Measurements from ENCODE around the gene STAP2. TPM values are rescaled to one million over a fixed set of nuclear protein-coding genes. Genes with fewer than 3 reads are reported as not detected.

STAP2 gene
- polyA plus RNA-seq, 1 donor (not counting 4 experiments of a cell fraction or from before 2014, with no cell fraction given): 60.0 TPM

DNA sequence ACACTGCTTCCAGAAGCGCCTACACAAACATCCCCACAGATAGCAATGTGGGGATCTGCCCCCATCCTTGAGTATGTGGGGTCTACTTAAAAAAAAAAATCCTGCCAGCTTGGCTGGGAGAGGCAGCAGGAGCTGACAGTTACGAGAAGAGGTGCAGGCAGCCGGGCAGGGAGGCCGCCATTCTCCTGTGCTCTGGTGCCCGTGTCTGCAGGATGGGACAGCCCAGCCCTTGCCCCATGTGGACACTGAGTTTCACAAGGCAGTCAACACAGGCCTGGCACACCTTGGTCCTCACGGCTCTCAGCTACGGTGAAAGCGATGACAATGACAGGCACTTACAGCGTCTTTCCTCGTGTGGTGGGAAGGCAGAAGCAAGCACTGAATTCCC, 28.7 kb upstream of the STAP2 start:
- Histone ChIP-seq H3K4me2 (ENCODE audit: control insufficient read depth, extremely low read depth, insufficient read depth, low read depth, low read length) (no peak overlapping the region), H3K27me3 (ENCODE audit: control insufficient read depth, extremely low read depth, insufficient read depth, low read length) (no peaks in the 10 kb centered on the region), H3K36me3 (ENCODE audit: control insufficient read depth in 2 of 2, extremely low read depth in 1 of 2, insufficient read depth in 2 of 2, low read length in 2 of 2) (peaks cover 28 to 33% of the 10 kb centered on the region in 2 experiments), H3K9me3 (ENCODE audit: control insufficient read depth, low read depth, low read length) (no peaks in the 10 kb centered on the region), H3K27ac (ENCODE audit: control insufficient read depth, insufficient read depth, low read length) (no peak overlapping the region), H4K20me1 (ENCODE audit: control insufficient read depth, extremely low read depth, insufficient read depth, low read length) (no peaks in the 10 kb centered on the region), H2AFZ (ENCODE audit: control insufficient read depth, low read length) (no peak overlapping the region), H3K4me3 (ENCODE audit: control insufficient read depth in 2 of 3, extremely low read depth in 1 of 3, insufficient read depth in 2 of 3, low read depth in 1 of 3, low read length in 3 of 3) (no peak overlapping the region), H3K9me1 (ENCODE audit: control insufficient read depth, extremely low read depth, insufficient read depth, low read length) (no peaks in the 10 kb centered on the region), H3K4me1 (ENCODE audit: control insufficient read depth, extremely low read depth, insufficient read depth, low read length) (peaks cover 24% of the 10 kb centered on the region), H3K9ac (ENCODE audit: control insufficient read depth, extremely low read depth, insufficient read depth, low read length) (no peak overlapping the region), H3K79me2 (ENCODE audit: control insufficient read depth, insufficient read depth, low read length) (peaks cover 39% of the 10 kb centered on the region)
- DNase-seq (ENCODE audit: low read depth, low spot score): no peak
- no peak for TF ChIP-seq EZH2 (IDR thresholded peaks at IDR 0.05; ENCODE audit: low read length)
- TF ChIP-seq, protein P1, sequence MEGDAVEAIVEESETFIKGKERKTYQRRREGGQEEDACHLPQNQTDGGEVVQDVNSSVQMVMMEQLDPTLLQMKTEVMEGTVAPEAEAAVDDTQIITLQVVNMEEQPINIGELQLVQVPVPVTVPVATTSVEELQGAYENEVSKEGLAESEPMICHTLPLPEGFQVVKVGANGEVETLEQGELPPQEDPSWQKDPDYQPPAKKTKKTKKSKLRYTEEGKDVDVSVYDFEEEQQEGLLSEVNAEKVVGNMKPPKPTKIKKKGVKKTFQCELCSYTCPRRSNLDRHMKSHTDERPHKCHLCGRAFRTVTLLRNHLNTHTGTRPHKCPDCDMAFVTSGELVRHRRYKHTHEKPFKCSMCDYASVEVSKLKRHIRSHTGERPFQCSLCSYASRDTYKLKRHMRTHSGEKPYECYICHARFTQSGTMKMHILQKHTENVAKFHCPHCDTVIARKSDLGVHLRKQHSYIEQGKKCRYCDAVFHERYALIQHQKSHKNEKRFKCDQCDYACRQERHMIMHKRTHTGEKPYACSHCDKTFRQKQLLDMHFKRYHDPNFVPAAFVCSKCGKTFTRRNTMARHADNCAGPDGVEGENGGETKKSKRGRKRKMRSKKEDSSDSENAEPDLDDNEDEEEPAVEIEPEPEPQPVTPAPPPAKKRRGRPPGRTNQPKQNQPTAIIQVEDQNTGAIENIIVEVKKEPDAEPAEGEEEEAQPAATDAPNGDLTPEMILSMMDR (optimal IDR thresholded peaks at IDR 0.05 in 1 of 3, IDR thresholded peaks at IDR 0.05 in 1 of 3, conservative IDR thresholded peaks at IDR 0.05 in 1 of 3; ENCODE audit: extremely low read depth in 1 of 3, insufficient read depth in 2 of 3, low read length in 3 of 3): no peak
- dilution Hi-C loops (cut with MboI; ENCODE audit: extremely low pct_ligation_motif_present, low sequenced_read_pairs): no loop called here
- no peak for FAIRE-seq

DNA sequence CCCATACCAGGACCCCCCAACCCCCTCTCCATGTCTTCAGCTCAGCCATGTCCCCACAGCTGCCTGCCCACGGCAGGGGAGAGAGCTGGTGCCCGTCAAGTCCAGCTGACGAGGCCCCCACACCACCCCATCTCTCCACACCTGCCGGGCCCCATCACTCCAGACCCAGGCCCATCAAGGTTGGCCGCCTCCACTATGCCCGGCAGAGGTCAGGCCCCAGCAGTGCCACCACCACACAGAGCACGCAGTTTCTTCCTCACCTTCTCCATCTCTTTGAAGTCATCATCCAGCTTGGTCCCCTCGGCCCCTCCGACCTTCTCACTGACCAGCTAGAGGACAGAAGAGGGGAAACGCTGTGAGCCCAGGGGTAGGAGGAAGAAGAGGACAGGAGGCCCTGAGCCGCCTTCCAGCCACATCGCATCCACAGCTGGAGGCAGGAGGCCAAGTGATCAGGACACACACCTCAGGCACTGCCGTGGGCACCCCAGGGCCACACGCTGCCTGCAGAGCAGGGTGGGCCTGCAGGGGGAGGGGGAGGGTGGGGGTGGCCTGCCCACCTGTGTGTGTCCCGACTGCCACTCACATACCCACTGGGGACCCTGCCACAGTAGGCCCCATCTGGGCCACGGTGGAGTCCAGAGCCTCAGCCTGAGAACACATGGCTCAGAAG, 28.2 kb upstream of the STAP2 start:
- Histone ChIP-seq H3K36me3 (ENCODE audit: control insufficient read depth in 2 of 2, extremely low read depth in 1 of 2, insufficient read depth in 2 of 2, low read length in 2 of 2) (peaks cover 28 to 39% of the 10 kb centered on the region in 2 experiments), H3K9ac (ENCODE audit: control insufficient read depth, extremely low read depth, insufficient read depth, low read length) (no peak overlapping the region), H3K4me3 (ENCODE audit: control insufficient read depth in 2 of 3, extremely low read depth in 1 of 3, insufficient read depth in 2 of 3, low read depth in 1 of 3, low read length in 3 of 3) (no peak overlapping the region), H2AFZ (ENCODE audit: control insufficient read depth, low read length) (no peak overlapping the region), H3K27ac (ENCODE audit: control insufficient read depth, insufficient read depth, low read length) (no peak overlapping the region), H4K20me1 (ENCODE audit: control insufficient read depth, extremely low read depth, insufficient read depth, low read length) (no peaks in the 10 kb centered on the region), H3K27me3 (ENCODE audit: control insufficient read depth, extremely low read depth, insufficient read depth, low read length) (no peaks in the 10 kb centered on the region), H3K79me2 (ENCODE audit: control insufficient read depth, insufficient read depth, low read length) (peaks cover 34% of the 10 kb centered on the region), H3K4me1 (ENCODE audit: control insufficient read depth, extremely low read depth, insufficient read depth, low read length) (peaks cover 24% of the 10 kb centered on the region), H3K4me2 (ENCODE audit: control insufficient read depth, extremely low read depth, insufficient read depth, low read depth, low read length) (no peak overlapping the region), H3K9me1 (ENCODE audit: control insufficient read depth, extremely low read depth, insufficient read depth, low read length) (no peaks in the 10 kb centered on the region), H3K9me3 (ENCODE audit: control insufficient read depth, low read depth, low read length) (no peaks in the 10 kb centered on the region)
- TF ChIP-seq, protein P1 (optimal IDR thresholded peaks at IDR 0.05 in 1 of 3, IDR thresholded peaks at IDR 0.05 in 1 of 3, conservative IDR thresholded peaks at IDR 0.05 in 1 of 3; ENCODE audit: extremely low read depth in 1 of 3, insufficient read depth in 2 of 3, low read length in 3 of 3): no peak
- no peak for TF ChIP-seq EZH2 (IDR thresholded peaks at IDR 0.05; ENCODE audit: low read length)
- FAIRE-seq (no peak), DNase-seq (ENCODE audit: low read depth, low spot score) (no peak)
- dilution Hi-C loops (cut with MboI; ENCODE audit: extremely low pct_ligation_motif_present, low sequenced_read_pairs): no loop called here
